K562 (cell line): ENCODE measurements around the gene FYB1. TPM values are rescaled to one million over a fixed set of nuclear protein-coding genes. Genes with fewer than 3 reads are reported as not detected.

Experiments
- EZH2 ChIP-seq: IDR thresholded peaks from 2 replicates; pipeline ENCODE4 v1.6.1; 2012; ENCODE audit warnings: low read depth, mild to moderate bottlenecking, inconsistent platforms, low read length, borderline replicate concordance
- HNRNPK ChIP-seq: fragments of 200-400 bp; formaldehyde crosslinking; IDR thresholded peaks from one replicate; pipeline ENCODE4 v1.6.1; 2018; ENCODE audit warnings: mild to moderate bottlenecking, low read depth, low read length; ENCODE audit not compliant: poor library complexity, severe bottlenecking
- KDM4B ChIP-seq, 2 experiments: fragments of 450-650 bp in 1 of 2; sonication (generic) in 1 of 2; IDR thresholded peaks; 2 replicates each; pipeline ENCODE4 v1.6.1; 2016 to 2017; ENCODE audit warnings: borderline replicate concordance in 2 of 2, antibody characterized with exemption in 1 of 2, low read depth in 1 of 2, mild to moderate bottlenecking in 1 of 2
- LARP7 ChIP-seq: fragments of 450-650 bp; IDR thresholded peaks from 2 replicates; pipeline ENCODE4 v1.6.1; 2016
- MAZ ChIP-seq, 2 experiments: fragments of 450-650 bp in 1 of 2; sonication (generic) in 1 of 2; formaldehyde crosslinking; IDR thresholded peaks in 1 of 2; conservative IDR thresholded peaks in 1 of 2; 2 replicates each; pipeline versions ENCODE4 v1.4.0 to v1.5.0; 2020; ENCODE audit warnings: mild to moderate bottlenecking in 1 of 2, missing genetic modification reagents in 1 of 2
- MECOM ChIP-seq: fragments of 250-450 bp; sonication (Bioruptor Pico); IDR thresholded peaks from 2 replicates; pipeline ENCODE4 v1.8.0; 2022; ENCODE audit warnings: inconsistent platforms
- MTA3 ChIP-seq: fragments of 450-650 bp; formaldehyde crosslinking; IDR thresholded peaks from 2 replicates; pipeline ENCODE4 v1.6.1; 2017; ENCODE audit warnings: mild to moderate bottlenecking, borderline replicate concordance
- MYNN ChIP-seq, 2 experiments: sonication (generic); formaldehyde crosslinking in 1 of 2; IDR thresholded peaks; 2 replicates each; pipeline versions ENCODE4 v1.5.0 to v1.6.1; 2016 to 2020; ENCODE audit warnings: antibody characterized with exemption in 1 of 2, missing genetic modification reagents in 1 of 2
- SIN3A ChIP-seq, 2 experiments: fragments of 150-350 bp in 1 of 2; IDR thresholded peaks; 2 replicates each; pipeline ENCODE4 v1.6.1; 2011 to 2016; ENCODE audit warnings: borderline replicate concordance in 2 of 2, low read depth in 2 of 2, low read length in 2 of 2, mild to moderate bottlenecking in 2 of 2, moderate library complexity in 2 of 2; ENCODE audit not compliant: control insufficient read depth in 1 of 2
- SIN3B ChIP-seq: fragments of 450-650 bp; IDR thresholded peaks from 2 replicates; pipeline ENCODE4 v1.6.1; 2017; ENCODE audit warnings: low read depth, mild to moderate bottlenecking, moderate library complexity
- TRIM24 ChIP-seq, 2 experiments: fragments of 450-650 bp; IDR thresholded peaks; 2 replicates each; pipeline ENCODE4 v1.6.1; 2016
- TRIM28 ChIP-seq: fragments of 450-650 bp; IDR thresholded peaks from 2 replicates; pipeline ENCODE4 v1.6.1; 2017
- ZBTB17 ChIP-seq: fragments of 450-650 bp; formaldehyde crosslinking; IDR thresholded peaks from 2 replicates; pipeline ENCODE4 v1.4.0; 2020; ENCODE audit warnings: mild to moderate bottlenecking
- ZNF197 ChIP-seq: fragments of 200-800 bp; sonication (Bioruptor generic); IDR thresholded peaks from 2 replicates; pipeline ENCODE4 v1.6.1; 2016; ENCODE audit warnings: low read depth, missing genetic modification characterization, missing compliant biosample characterization
- ZNF41 ChIP-seq: fragments of 250-450 bp; sonication (Bioruptor Pico); conservative IDR thresholded peaks from 2 replicates; pipeline ENCODE4 v1.4.0; 2020; ENCODE audit warnings: mild to moderate bottlenecking
- polyA plus RNA-seq, 8 experiments: library from polyadenylated mRNA; depleted of rRNA in 4 of 8; stranded (reverse) in 5 of 8; unstranded in 3 of 8; fragments of >200 nt; fragmentation: Nextera tagmentation in 2 of 8; fragmentation: Illumina TruSeq in 1 of 8; extraction: Ambion mirVana in 2 of 8; extraction: Trizol in 1 of 8; gene quantifications; 2 replicates each; pipeline versions ENCODE4 v1.2.1 to v1.2.3, GENCODE V29; 2011 to 2014; ENCODE audit warnings: inconsistent platforms in 1 of 8, missing spikeins in 1 of 8
- total RNA-seq, 7 experiments: library from RNA; depleted of rRNA in 6 of 7; stranded (reverse); fragments of >200 nt in 6 of 7; fragmentation: Illumina TruSeq in 2 of 7; extraction: Trizol in 2 of 7; gene quantifications; 2 replicates each; pipeline versions ENCODE4 v1.2.1 to v1.2.3, GENCODE V29; 2011 to 2021; ENCODE audit warnings: low replicate concordance in 1 of 7
- TF ChIP-seq, protein P1 (sequence below): fragments of 450-650 bp; conservative IDR thresholded peaks from 2 replicates; pipeline ENCODE4 v1.6.1; 2016; ENCODE audit warnings: missing genetic modification characterization, low read depth, mild to moderate bottlenecking, missing compliant biosample characterization, moderate library complexity
- TF ChIP-seq, protein P2 (sequence below), 2 experiments: fragments of 450-650 bp; IDR thresholded peaks; 2 replicates each; pipeline ENCODE4 v1.6.1; 2016
- TF ChIP-seq, protein P3 (sequence below): sonication (generic); formaldehyde crosslinking; IDR thresholded peaks from 2 replicates; pipeline ENCODE4 v1.8.0; 2022; ENCODE audit warnings: mild to moderate bottlenecking, missing genetic modification reagents
- TF ChIP-seq, protein P4 (sequence below): fragments of 250-450 bp; sonication (Bioruptor Pico); IDR thresholded peaks from 2 replicates; pipeline ENCODE4 v1.5.0; 2021; ENCODE audit warnings: mild to moderate bottlenecking, moderate library complexity

The FYB1 gene
- total and polyA plus RNA-seq, 9 of the 15 experiments (the other 6 are each of a cell fraction or from before 2014, with no cell fraction given), result 4.7 to 31.5 (median 9.7) TPM

DNA sequence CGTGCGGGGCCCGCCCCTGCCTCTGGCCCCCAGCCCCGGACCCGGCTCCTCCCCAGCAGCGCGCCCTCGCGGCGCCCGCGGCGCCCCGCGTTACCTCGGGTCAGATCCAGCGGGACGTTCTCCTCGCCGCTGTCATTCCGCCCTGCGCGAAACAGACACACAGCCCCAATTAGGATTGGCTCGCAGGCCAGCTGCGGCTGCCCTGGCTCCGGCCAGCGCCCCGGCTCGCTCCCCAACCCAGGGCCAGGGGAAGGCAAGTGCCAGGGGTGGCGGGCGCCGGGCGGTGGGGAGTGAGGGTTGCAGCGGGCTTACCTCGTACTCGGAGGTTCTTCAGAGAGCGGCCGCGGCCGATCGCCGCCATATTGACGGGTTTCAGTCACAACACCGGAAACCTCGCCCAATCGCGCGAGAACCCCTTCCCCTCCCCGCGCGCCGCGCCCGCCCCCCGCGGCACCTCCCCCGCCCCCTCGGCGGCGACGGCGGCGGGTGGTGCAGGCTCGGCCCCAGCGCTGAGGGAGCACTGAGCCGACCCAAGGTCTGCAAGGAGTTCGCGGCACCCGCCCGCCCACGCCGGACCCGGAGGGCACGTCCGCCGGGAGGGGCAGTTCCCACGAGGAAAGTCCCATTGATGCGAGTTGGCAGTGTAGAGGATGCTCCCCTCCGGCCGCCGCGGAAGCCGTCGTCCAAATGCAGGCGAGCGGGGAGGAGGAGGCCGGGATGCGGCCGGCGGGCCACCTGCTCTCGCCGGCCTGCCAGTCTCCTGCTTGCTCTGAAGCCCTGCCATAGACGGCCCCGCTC, 145.1 kb downstream of the FYB1 start, which contains the start of gene RICTOR (continued):
- TF ChIP-seq, protein P1, sequence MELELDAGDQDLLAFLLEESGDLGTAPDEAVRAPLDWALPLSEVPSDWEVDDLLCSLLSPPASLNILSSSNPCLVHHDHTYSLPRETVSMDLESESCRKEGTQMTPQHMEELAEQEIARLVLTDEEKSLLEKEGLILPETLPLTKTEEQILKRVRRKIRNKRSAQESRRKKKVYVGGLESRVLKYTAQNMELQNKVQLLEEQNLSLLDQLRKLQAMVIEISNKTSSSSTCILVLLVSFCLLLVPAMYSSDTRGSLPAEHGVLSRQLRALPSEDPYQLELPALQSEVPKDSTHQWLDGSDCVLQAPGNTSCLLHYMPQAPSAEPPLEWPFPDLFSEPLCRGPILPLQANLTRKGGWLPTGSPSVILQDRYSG (tag), result no peak
- TF ChIP-seq HNRNPK (no peak), MYNN (IDR thresholded peaks at IDR 0.05) (0 out of 2 replicates have a peak, but pooled peaks have one; percentile 30), MYNN (CRISPR knock-in tag; IDR thresholded peaks at IDR 0.05) (no peak), ZNF41 (CRISPR knock-in tag) (0 out of 2 replicates have a peak, but pooled peaks have one; percentile 49), TRIM28 (no peak), SIN3B (peak; percentile 91), ZBTB17 (CRISPR knock-in tag) (0 out of 2 replicates have a peak, but pooled peaks have one; percentile 16), TRIM24 (IDR thresholded peaks at IDR 0.05) (no peak; a peak in 1 of 4 replicates), MECOM (CRISPR knock-in tag) (0 out of 2 replicates have a peak, but pooled peaks have one; percentile 47), KDM4B (IDR thresholded peaks at IDR 0.05; ENCODE audit: borderline replicate concordance in 2 of 2, low read depth in 1 of 2) (peak in 1 of 2 experiments; percentile 49; a peak in 1 of 4 replicates), MTA3 (peak; percentile 58), ZNF197 (CRISPR knock-in tag) (0 out of 2 replicates have a peak, but pooled peaks have one; percentile 79), LARP7 (0 out of 2 replicates have a peak, but pooled peaks have one; percentile 28), EZH2 (no peak), SIN3A (IDR thresholded peaks at IDR 0.05; ENCODE audit: borderline replicate concordance in 2 of 2, control insufficient read depth in 1 of 2, low read depth in 2 of 2, low read length in 2 of 2) (peak in 1 of 2 experiments; percentile 44; a peak in 2 of 4 replicates), MAZ (CRISPR knock-in tag; conservative IDR thresholded peaks at IDR 0.05 in 1 of 2, IDR thresholded peaks at IDR 0.05 in 1 of 2) (peak; percentile 88 to 93)
- TF ChIP-seq, protein P2, sequence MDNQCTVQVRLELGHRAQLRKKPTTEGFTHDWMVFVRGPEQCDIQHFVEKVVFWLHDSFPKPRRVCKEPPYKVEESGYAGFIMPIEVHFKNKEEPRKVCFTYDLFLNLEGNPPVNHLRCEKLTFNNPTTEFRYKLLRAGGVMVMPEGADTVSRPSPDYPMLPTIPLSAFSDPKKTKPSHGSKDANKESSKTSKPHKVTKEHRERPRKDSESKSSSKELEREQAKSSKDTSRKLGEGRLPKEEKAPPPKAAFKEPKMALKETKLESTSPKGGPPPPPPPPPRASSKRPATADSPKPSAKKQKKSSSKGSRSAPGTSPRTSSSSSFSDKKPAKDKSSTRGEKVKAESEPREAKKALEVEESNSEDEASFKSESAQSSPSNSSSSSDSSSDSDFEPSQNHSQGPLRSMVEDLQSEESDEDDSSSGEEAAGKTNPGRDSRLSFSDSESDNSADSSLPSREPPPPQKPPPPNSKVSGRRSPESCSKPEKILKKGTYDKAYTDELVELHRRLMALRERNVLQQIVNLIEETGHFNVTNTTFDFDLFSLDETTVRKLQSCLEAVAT (IDR thresholded peaks at IDR 0.05), result peak; percentile 13 to 67; a peak in 3 of 4 replicates
- TF ChIP-seq, protein P3, sequence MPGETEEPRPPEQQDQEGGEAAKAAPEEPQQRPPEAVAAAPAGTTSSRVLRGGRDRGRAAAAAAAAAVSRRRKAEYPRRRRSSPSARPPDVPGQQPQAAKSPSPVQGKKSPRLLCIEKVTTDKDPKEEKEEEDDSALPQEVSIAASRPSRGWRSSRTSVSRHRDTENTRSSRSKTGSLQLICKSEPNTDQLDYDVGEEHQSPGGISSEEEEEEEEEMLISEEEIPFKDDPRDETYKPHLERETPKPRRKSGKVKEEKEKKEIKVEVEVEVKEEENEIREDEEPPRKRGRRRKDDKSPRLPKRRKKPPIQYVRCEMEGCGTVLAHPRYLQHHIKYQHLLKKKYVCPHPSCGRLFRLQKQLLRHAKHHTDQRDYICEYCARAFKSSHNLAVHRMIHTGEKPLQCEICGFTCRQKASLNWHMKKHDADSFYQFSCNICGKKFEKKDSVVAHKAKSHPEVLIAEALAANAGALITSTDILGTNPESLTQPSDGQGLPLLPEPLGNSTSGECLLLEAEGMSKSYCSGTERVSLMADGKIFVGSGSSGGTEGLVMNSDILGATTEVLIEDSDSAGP (CRISPR knock-in tag), result 0 out of 2 replicates have a peak, but pooled peaks have one; percentile 21
- TF ChIP-seq, protein P4, sequence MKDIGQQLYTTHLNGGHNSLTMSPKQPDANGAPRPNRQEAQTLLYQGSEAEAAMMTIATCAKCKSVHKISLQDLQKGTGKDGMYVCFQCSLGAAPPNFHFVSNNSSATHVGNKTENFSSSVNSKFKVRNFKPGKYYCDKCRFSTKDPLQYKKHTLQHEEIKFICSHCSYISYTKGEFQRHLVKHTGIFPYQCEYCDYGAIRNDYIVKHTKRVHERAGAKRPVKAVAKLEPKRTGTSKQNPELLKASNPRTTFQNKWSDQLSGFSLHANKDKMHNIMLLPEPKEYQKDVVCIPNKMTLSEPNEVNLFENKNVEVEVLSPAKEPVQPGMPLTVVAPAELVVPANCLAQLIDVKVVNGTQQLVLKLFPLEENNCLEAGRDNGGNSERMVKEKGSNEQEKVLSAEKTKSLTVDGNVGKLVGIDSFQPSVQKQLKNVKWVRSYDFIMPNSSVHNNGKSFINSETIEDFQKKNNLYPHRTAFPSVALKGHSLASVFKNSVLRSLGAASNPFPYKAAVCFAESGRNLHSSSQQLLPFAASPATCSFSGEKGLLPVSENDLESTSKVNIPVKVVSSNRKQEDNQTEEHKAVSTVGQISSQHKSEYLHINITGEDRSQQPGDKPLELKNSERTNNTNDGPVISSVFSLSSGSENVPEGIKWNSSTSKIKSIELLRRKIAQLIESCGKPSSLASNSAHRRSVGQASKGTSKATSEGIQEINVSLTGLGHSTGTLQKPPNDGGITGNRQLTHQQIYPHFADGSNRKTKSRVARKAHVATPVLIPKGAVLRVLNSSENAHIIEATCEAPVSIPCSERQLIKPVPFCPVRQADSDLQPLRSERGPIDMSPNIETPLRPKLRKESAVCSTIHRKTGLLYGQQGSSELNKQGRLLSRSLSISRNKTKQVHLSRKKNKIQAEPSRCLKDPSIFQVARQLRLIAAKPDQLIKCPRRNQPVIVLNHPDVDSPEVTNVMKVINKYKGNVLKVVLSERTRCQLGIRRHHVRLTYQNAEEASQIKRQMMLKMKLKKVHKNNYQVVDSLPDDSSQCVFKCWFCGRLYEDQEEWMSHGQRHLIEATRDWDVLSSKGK (CRISPR knock-in tag), result no peak
